OCI-M1 (cell line): Measurements from ENCODE around the gene MOV10L1.
A peak's percentile ranks its signal among the peaks of the same experiment; 100 is the strongest.
"Not testable (repeated sequence)": the region's sequence is repeated elsewhere in the genome, so short reads cannot be mapped to it uniquely, and the experiment has no call there.

Experiments
- DNase-seq: peaks from one replicate; lab custom pipeline; 2025; lab: John Stamatoyannopoulos, UW

MOV10L1 gene

GRCh38 chr22:50157709-50158375 is 68.0 kb downstream of the MOV10L1 start:
- no peak for DNase-seq

DNA sequence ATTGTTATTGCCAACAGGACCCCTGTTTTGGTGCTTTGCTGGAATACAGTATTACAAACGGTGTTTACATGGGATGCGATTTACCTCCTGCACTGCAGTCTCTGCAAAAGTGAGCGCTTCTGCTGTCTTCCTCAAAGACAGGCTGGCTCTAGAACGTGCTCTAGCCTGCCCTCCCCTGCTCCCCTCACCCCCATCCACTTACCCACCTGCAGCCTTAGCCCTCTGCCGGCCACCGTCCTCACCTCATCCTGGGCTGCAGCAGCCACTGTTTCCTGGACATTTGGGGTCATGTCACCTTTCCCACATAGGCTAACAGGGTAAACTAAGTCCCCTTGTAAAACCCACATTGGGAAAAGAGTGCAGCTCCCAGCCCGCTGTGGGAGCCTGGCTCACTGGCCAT is 71.1 kb downstream of the MOV10L1 start:
- DNase-seq: no peak

DNA sequence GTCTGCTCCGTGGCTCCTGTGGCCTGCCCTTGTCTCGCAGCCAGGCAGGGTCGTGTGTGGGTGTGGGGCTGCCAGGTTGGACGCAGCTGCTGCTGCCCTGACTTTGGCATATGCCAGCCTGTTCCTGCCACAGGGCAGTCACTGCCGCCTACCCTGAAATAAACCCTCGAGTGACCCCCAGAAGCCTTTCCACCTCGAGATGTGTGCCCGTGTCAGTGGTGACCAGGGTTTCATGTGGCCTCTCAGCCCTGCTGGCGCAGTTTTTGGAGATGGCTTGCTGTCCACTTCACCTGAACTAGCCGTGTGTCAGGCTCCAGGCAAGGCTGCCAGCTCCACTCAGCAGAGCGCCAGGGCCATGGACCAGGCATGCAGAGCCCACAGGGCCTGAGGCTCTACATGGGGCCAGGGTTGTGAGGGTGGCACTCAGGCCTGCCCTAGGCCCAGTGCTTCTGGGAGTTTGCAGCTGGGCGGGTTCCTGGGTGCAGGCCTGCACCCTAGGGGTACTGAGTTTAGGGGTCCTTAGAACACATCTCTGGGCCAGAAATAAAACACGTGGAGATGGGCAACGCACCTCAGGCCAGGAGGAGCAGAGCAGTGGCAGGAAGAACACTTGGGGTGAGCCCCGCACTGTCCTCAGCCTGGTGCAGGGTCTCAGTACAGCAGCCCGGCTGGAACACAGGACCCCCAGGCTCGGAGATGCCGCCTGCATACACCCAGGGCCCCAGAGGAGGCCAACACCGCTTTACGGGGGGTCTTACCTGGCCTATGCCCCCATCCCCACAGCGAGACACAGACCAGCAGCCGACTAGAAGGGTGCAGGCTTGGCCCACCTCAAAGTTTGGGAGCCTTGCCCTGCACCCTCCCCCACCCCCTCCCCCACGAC is 71.9 kb downstream of the MOV10L1 start:
- DNase-seq: no peak

DNA sequence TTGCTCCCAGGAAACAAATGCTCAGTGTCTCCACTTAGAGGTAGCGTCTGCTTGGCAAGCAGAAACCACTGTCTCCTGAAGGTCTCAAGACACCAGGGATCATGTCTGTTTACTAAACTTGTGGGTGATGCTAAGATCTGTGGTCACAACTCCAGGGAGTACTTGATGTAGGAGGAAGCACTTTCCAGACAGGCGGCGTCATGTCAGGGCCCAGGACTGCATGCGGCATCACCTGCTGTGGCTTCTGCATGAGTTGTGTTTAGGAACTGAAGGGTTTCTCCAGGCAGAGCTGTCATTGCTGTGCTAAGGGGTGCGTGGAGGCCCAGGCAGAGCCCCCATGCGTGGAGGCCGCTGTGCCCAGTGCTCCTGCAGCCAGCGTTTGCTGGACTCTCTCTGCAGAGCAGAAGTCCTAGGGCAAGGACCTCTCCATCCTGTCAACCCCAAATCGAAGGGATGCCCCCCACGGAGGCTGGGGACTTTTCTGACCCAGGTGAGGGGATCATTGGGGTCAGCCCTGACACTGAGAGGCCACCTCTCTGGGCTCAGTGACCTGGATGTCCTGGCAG is 72.7 kb downstream of the MOV10L1 start:
- no peak for DNase-seq

- no peak for DNase-seq
Measured at GRCh38 chr22:50165436-50166123, 75.8 kb downstream of the MOV10L1 start.

DNA sequence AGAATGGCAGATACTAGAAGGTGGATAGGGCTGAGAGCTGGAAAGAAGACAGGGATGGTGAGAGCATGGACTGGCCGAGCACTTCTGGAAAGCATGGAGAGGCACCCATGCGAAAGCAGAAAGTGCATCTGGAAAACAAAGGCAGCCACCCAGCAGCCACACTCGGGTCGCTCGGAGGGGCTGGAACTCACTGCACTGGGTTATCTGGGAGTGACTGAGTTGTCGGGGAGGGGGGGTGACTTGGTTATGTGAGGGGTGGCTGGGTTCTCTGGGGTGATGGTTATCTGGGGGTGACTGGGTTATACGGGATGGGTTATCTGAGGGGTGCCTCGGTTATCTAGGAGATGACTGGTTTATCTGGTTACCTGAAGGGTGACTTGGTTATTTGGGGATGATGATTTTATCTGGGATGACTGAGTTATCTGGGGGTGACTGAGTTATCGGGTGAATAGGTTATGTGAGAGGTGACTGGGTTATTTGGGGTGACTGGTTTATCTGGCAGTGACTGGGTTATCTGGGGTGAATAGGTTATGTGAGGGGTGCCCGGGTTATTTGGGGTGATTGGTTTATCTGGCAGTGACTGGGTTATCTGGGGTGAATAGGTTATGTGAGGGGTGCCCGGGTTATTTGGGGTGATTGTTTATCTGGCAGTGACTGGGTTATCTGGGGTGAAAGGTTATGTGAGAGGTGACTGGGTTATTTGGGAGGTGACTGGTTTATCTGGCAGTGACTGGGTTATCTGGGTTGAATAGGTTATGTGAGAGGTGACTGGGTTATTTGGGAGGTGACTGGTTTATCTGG is 78.1 kb downstream of the MOV10L1 start:
- DNase-seq: no peak

DNA sequence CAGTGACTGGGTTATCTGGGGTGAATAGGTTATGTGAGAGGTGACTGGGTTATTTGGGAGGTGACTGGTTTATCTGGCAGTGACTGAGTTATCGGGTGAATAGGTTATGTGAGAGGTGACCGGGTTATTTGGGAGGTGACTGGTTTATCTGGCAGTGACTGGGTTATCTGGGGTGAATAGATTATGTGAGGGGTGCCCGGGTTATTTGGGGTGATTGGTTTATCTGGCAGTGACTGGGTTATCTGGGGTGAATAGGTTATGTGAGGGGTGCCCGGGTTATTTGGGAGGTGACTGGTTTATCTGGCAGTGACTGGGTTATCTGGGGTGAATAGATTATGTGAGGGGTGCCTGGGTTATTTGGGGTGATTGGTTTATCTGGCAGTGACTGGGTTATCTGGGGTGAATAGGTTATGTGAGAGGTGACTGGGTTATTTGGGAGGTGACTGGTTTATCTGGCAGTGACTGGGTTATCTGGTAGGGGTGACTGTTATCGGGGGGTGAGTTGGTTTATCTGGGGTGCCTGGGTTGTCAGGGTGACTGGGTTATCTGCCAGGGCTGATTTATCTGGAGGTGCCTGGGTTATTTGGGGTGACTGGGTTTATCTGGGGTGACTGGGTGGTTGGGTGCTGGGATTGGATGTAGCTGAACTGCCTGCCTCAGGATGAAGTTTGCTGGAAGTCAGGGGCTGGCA is 78.8 kb downstream of the MOV10L1 start:
- DNase-seq: not testable (repeated sequence)

- peak; percentile 13 for DNase-seq
Measured at GRCh38 chr22:50169181-50169759, 79.5 kb downstream of the MOV10L1 start.

DNA sequence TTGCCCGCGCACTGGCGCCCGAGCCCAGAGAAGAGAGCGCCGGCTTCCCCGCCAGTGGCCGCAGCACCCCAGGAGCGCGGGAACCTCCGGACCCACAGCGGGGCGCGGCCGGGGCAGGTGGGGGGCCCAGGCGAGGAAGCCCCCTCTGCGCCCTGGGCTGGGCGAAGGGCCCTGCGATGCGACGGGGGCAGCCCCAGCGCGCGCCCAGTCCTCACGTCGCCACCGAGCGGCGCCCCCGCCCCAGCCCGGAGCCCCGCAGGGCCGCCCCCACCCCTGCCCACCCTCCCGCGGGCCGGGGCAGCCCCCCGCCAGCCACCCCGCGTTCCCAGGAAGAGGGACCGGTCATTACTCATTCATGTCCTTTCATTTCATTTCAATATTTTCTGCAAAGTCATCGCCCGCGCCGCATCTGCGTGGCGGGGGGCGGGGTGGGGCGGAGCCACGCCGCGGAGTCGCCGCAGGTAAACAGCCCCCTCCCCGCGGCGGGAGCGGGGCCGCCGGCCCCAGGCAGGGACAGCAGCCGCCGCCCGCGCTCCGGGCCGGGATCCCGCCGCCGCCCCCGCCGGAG is 80.1 kb downstream of the MOV10L1 start:
- peak; percentile 78 for DNase-seq

DNA sequence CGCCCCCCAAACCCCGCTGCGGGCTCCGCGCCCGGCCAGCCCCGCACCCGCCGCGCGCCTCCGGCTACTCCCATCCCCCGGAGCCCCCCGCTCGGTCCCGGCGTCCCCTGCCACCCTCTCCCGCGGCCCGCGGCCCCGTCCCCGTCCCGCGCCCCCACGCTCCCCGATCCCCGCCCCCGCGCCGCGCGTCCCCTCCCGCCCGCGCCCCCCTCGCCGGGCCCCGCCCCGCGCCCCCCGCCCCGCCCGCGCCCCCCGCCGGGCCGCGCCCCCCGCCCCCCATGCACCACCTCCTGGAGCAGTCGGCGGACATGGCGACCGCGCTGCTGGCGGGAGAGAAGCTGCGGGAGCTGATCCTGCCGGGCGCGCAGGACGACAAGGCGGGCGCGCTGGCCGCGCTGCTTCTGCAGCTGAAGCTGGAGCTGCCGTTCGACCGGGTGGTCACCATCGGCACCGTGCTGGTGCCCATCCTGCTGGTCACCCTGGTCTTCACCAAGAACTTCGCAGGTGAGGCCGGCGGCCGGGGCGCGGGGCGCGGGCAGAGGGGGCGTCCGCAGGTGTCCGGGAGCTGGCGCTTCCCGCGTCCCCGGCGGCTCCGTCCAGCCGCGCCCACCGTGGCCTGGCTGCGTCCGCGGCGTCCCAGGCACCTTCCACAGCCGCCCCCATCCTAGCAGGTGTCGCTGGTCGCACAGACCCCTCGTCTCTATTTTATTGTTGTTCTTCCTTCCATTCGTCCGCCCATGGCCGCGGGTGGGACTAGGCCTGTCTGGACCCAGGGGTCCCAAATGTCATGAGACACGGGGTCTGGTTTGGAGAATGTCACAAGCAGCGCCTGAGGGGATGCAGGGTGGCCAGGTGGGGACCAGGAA is 80.9 kb downstream of the MOV10L1 start, which contains the start of gene PANX2:
Gene PANX2, plus strand, starts transcription at position 279 of the 866 bp plus-strand sequence. Its CDS starts 0 bp downstream, at position 279.
- no peak for DNase-seq

GRCh38 chr22:50171319-50171964 is 81.6 kb downstream of the MOV10L1 start:
- no peak for DNase-seq

GRCh38 chr22:50171965-50172421 is 82.2 kb downstream of the MOV10L1 start:
- DNase-seq: no peak

DNA sequence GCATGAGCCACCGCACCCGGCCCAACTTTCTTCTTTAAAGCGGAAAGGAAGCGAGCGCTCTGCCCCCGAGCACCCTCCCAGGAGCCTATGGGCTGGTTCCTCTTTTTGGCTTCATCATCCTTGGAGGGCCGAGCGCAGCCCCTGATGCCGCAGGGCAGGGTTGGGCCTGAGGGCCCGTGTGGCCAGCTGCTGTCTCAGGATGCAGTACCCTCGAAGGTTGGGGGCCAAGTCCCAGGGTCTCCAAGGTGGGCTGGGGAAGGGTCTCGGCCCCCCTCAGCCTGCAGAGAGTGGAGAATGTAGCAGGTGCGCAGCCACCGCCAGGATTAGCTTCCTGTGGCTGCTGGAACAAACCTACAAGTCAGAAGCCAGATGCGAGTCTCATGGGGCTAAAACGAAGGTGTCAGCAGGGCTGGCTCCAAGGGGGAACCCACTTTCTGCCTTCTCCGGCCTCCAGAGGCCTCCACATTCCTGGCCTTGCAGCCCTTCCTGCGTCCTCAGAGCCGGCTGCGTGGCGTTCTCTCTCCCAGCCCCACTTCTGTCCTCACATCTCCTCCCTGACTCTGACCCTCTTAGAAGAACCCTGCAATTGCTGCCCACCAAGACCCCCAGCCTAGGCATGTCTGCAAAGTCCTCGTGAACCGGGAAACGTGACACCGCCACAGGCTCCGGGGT is 83.6 kb downstream of the MOV10L1 start:
- peak; percentile 77 for DNase-seq

DNA sequence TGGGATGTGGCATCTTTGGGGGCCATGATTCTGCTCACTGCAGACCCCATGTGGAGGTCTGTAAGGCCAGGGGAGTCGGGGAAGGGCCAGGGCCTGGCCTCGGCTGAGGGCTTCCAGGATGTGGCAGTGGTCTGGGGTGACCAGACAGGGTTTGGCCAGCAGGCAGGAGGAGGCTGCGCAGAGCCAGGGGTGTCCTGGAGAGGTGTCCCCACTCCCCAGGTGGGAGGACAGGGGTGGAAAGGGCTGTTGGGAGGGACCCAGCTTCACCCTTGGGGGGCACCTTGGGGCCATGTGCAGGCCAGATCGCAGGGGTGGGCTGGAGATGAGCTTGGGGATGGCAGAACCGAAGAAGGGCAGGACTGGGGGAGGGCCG is 84.2 kb downstream of the MOV10L1 start:
- no peak for DNase-seq

DNA sequence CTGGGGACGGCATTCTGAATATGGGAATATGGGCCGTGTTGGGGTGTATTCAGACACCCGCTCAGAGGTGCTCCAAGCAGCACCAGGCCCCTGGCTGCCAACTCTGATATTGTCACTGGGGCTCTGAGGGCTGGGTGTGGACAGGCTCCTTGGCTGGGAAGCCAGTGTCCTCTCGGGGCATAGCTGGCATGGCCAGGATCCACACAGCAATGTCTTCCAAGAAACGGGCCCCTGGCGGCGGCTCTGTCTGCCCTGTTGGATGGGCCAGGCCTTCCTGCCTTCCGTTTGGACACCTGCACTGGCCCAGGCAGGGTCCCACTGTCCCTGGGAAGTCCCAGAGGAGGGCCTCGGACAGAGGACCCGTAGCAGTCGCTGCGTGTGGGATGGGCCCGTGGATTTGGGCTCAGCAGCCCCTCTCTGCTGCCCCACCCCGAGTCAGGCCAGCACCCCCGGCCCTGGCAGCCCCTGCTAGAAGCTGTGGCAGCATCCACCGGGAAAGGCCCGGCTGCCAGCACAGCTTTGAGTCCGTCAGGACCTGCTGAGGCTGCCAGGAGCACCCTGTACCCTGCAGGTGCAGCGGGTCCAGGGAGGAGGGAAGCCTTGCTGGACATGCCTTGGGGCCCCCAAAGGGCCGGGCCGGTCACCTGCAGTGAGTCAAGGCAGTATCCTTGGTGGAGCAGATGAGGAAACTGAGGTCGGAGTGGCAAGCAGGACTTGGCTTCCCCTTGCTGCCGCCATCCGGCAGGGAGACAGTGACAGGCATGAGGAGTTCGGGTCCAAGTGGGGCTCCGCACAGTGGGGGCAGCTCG is 84.8 kb downstream of the MOV10L1 start:
- DNase-seq: no peak

DNA sequence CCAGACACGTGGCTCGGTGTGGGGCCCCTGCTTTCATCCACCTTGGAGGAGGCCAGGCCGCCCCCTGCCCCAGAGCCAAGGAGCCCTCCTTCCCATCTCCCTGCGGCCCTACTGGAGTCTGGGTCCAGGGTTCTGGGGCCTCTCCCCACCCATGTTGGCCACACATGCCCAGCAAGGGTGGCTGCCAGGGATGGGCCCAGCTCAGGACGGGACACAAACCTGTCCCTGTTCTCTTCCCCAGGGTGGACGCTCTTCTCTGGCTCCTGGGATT is 85.3 kb downstream of the MOV10L1 start:
- no peak for DNase-seq
